ENCODE data around the gene AAR2. TPM values are rescaled to one million over a fixed set of nuclear protein-coding genes. Genes with fewer than 3 reads are reported as not detected.

AAR2 gene
- total RNA-seq, 1 donor from 2014 or later: 19.7 TPM

DNA sequence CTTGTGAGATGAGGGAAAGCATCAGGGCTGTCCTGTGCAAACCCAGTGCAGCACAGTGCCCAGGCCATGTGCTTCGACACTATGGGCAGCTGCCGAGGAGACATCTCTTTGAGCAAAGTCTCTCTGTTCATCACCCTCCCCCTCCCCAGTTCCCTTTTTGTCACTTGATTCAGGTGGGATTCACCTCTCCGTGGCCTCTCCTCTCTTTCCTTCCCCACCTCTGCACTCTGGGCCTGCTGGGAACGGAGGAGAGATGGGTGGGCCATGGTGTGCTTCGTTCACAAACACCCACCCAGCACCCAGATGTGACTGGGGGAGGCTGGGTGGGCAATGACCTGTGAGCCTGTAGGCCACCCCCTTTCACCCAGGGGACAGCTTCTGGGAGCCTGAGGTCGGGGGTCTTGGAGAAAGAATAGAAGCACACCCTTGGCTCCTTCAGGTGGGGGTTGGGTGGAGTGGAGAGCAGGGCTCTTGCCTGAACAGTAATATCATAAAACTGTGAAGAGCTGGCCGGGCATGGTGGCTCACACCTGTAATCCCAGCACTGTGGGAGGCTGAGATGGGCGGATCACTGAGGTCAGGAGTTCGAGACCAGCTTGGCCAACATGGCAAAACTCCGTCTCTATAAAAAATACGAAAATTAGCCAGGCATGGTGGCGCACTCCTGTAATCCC lies 36.4 kb downstream of the AAR2 start:
- no peaks in the 10 kb centered on the region for H3K36me3 ChIP-seq
- TF ChIP-seq, protein P1, sequence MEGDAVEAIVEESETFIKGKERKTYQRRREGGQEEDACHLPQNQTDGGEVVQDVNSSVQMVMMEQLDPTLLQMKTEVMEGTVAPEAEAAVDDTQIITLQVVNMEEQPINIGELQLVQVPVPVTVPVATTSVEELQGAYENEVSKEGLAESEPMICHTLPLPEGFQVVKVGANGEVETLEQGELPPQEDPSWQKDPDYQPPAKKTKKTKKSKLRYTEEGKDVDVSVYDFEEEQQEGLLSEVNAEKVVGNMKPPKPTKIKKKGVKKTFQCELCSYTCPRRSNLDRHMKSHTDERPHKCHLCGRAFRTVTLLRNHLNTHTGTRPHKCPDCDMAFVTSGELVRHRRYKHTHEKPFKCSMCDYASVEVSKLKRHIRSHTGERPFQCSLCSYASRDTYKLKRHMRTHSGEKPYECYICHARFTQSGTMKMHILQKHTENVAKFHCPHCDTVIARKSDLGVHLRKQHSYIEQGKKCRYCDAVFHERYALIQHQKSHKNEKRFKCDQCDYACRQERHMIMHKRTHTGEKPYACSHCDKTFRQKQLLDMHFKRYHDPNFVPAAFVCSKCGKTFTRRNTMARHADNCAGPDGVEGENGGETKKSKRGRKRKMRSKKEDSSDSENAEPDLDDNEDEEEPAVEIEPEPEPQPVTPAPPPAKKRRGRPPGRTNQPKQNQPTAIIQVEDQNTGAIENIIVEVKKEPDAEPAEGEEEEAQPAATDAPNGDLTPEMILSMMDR (IDR thresholded peaks at IDR 0.05): no peak
- TF ChIP-seq EZH2phosphoT487 (IDR thresholded peaks at IDR 0.05) (no peak), EZH2 (IDR thresholded peaks at IDR 0.05) (no peak)
- no peak for DNase-seq (ENCODE audit: low spot score)
- peaks cover 3% of the 10 kb centered on the region for H3K27me3 Mint-ChIP-seq (ENCODE audit: insufficient read depth, low read depth)
- no peaks in the 10 kb centered on the region for H3F3A ChIP-seq (ENCODE audit: low read depth)
- no peaks in the 10 kb centered on the region for H3K9me3 ChIP-seq (ENCODE audit: low read depth)
- peaks cover 19% of the 10 kb centered on the region for H3K4me1 ChIP-seq
- no peaks in the 10 kb centered on the region for H4K20me1 ChIP-seq (ENCODE audit: low read depth)
- H3K79me2 ChIP-seq (ENCODE audit: low read depth): no peaks in the 10 kb centered on the region
- peak overlapping the region; percentile 46 for H3K4me3 Mint-ChIP-seq
- peaks cover 43% of the 10 kb centered on the region for H3K4me1 Mint-ChIP-seq
- H3K27ac Mint-ChIP-seq: no peak overlapping the region
- no peak overlapping the region for H3K9ac ChIP-seq
- no peak overlapping the region for H3K4me3 ChIP-seq
- no peaks in the 10 kb centered on the region for H3K27me3 ChIP-seq
- no peak overlapping the region for H2AFZ ChIP-seq (replicated peaks)
- H3K27ac ChIP-seq: no peak overlapping the region
- H3K36me3 Mint-ChIP-seq: no peaks in the 10 kb centered on the region
- H3K9me3 Mint-ChIP-seq: no peaks in the 10 kb centered on the region
- H3K4me2 ChIP-seq: no peak overlapping the region

DNA sequence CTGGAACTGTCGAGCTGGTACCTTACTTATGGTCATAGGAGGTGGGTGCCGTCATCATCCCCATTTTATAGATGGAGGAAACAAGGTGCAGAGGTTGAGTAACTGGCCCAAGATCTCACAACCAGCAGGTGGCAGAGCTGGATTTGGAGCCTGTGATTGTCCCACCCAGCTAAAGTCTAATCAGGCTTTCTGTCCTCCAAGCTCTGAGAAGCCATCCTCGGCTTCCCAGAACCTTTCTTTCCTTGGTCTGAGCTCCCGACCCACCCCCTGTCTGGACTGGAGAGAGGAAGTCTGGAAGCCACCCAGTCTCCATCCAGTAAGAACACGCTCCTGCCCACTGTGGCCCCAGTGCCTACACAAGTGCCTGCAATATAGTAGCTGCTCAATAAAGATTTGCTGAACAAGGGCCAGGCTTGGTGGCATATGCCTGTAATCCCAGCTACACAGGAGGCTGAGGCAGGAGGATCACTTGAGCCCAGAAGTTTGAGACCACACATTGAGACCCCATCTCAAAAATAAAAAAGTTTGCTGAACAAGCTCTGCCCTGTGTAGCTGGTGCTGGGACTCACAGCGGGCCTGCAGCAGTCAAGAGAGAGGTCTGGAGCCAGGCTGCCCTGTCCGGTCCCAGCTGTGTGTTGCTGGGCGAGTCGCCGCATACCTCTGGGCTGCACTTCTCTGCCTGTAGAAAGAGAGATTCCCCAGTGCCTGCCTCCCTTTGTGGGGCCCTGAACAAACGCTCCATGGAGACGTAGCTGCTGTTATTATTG lies 37.3 kb downstream of the AAR2 start:
- H3F3A ChIP-seq (ENCODE audit: low read depth): no peaks in the 10 kb centered on the region
- no peak overlapping the region for H3K9ac ChIP-seq

DNA sequence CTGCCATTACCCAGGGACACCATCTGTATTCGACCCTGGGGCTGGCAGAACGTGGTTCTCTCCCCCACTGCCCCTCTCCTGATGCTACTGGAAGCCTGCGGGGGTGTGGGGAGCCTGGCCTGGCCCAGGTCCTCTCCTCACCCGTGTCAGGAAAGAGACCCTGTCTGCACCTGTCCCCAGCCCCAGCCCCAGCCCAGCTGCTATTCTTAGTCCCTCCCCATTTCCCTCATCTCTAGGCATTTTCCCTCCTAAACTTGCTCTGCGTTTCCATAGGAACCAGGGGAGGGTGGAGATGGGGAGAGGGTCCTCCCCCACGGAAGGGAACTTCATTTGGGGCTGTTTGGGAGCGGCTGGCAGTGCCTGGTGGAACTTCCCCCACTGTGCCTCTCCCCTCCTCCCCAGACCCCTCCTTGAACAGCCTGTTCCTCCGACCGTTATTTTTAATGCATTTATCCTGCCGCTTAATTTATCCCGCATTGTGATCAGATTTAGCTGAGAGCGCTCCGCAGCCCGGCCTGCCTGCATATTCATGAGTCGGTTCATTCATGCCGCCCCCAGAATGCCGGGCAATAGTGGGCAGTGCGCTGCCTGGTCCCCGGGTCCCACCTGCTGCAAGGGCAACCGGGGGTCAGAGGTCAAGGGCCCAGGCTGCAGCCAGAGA lies 38.0 kb downstream of the AAR2 start:
- no peak overlapping the region for H3K9ac ChIP-seq
- no peaks in the 10 kb centered on the region for H3K27me3 ChIP-seq
- no peaks in the 10 kb centered on the region for H3K36me3 Mint-ChIP-seq
- H3K27ac ChIP-seq: no peak overlapping the region
- no peaks in the 10 kb centered on the region for H3K9me3 Mint-ChIP-seq
- H3K4me3 Mint-ChIP-seq: peak overlapping the region; percentile 69
- H3K4me1 ChIP-seq: peaks cover 9% of the 10 kb centered on the region
- TF ChIP-seq EZH2phosphoT487 (IDR thresholded peaks at IDR 0.05) (no peak), EZH2 (IDR thresholded peaks at IDR 0.05) (no peak)
- TF ChIP-seq, protein P1 (IDR thresholded peaks at IDR 0.05): no peak
- H3K79me2 ChIP-seq (ENCODE audit: low read depth): no peaks in the 10 kb centered on the region
- H4K20me1 ChIP-seq (ENCODE audit: low read depth): no peaks in the 10 kb centered on the region
- H3K4me3 ChIP-seq: no peak overlapping the region
- H2AFZ ChIP-seq (replicated peaks): peak overlapping the region; percentile 50
- DNase-seq (ENCODE audit: low spot score): peak; percentile 11
- no peaks in the 10 kb centered on the region for H3F3A ChIP-seq (ENCODE audit: low read depth)
- peaks cover 33% of the 10 kb centered on the region for H3K4me1 Mint-ChIP-seq
- H3K9me3 ChIP-seq (ENCODE audit: low read depth): no peaks in the 10 kb centered on the region
- no peaks in the 10 kb centered on the region for H3K36me3 ChIP-seq
- no peak overlapping the region for H3K27ac Mint-ChIP-seq
- peak overlapping the region; percentile 13 for H3K4me2 ChIP-seq
- H3K27me3 Mint-ChIP-seq (ENCODE audit: insufficient read depth, low read depth): peaks cover 3% of the 10 kb centered on the region

More for the DNA sequence above, 37.3 kb downstream of the AAR2 start:
- H3K27me3 ChIP-seq: no peaks in the 10 kb centered on the region
- no peak for TF ChIP-seq EZH2 (IDR thresholded peaks at IDR 0.05)
- TF ChIP-seq, protein P1 (IDR thresholded peaks at IDR 0.05): peak; percentile 20
- Mint-ChIP-seq H3K9me3 (no peaks in the 10 kb centered on the region), H3K27me3 (ENCODE audit: insufficient read depth, low read depth) (peaks cover 3% of the 10 kb centered on the region), H3K27ac (peak overlapping the region; percentile 79), H3K4me3 (no peak overlapping the region), H3K4me1 (peaks cover 37% of the 10 kb centered on the region), H3K36me3 (no peaks in the 10 kb centered on the region)
- peaks cover 16% of the 10 kb centered on the region for H3K4me1 ChIP-seq
- no peak overlapping the region for H3K4me3 ChIP-seq
- no peaks in the 10 kb centered on the region for H3K79me2 ChIP-seq (ENCODE audit: low read depth)
- H3K27ac ChIP-seq: no peak overlapping the region
- peak overlapping the region; percentile 13 for H3K4me2 ChIP-seq
- peak overlapping the region; percentile 50 for H2AFZ ChIP-seq (replicated peaks)
- peak; percentile 28 for DNase-seq (ENCODE audit: low spot score)
- no peaks in the 10 kb centered on the region for H3K36me3 ChIP-seq
- H4K20me1 ChIP-seq (ENCODE audit: low read depth): no peaks in the 10 kb centered on the region
- H3K9me3 ChIP-seq (ENCODE audit: low read depth): no peaks in the 10 kb centered on the region
